Measurements from ENCODE around the gene DHRS12.

Gene DHRS12

GRCh38 chr13:51803422-51804294, at the start of gene DHRS12:
Gene DHRS12, minus strand, starts transcription at chr13:51804163. Its CDS starts 4,504 bp downstream, at chr13:51799659.
- DNase-seq (ENCODE audit: low spot score) (no peak), ATAC-seq (ENCODE audit: low read depth) (peak; percentile 76)
- Histone ChIP-seq H3K4me3 (ENCODE audit: severe bottlenecking) (peak within 1 kb of the TSS; percentile 93), H3K27ac (ENCODE audit: poor library complexity, severe bottlenecking) (peak within 1 kb of the TSS; percentile 60), H3K36me3 (ENCODE audit: low read depth) (no peaks in the 10 kb centered on the region), H3K4me1 (ENCODE audit: insufficient read depth, poor library complexity, severe bottlenecking) (peaks cover 21% of the 10 kb centered on the region), H3K9me3 (ENCODE audit: severe bottlenecking) (no peaks in the 10 kb centered on the region), H3K27me3 (ENCODE audit: insufficient read depth, poor library complexity, severe bottlenecking) (no peaks in the 10 kb centered on the region)
- no peak for TF ChIP-seq CTCF (IDR thresholded peaks at IDR 0.05; ENCODE audit: poor library complexity, severe bottlenecking)

- TF ChIP-seq CTCF (IDR thresholded peaks at IDR 0.05; ENCODE audit: poor library complexity, severe bottlenecking): peak; percentile 43
- ATAC-seq (ENCODE audit: low read depth): no peak
- Histone ChIP-seq H3K4me3 (ENCODE audit: severe bottlenecking) (no peak overlapping the region), H3K36me3 (ENCODE audit: low read depth) (no peaks in the 10 kb centered on the region), H3K4me1 (ENCODE audit: insufficient read depth, poor library complexity, severe bottlenecking) (peaks cover 7% of the 10 kb centered on the region), H3K27ac (ENCODE audit: poor library complexity, severe bottlenecking) (no peak overlapping the region), H3K27me3 (ENCODE audit: insufficient read depth, poor library complexity, severe bottlenecking) (no peaks in the 10 kb centered on the region), H3K9me3 (ENCODE audit: severe bottlenecking) (no peaks in the 10 kb centered on the region)
- no peak for DNase-seq (ENCODE audit: low spot score)
These were observed 45.5 kb upstream of the DHRS12 start for GRCh38 chr13:51849145-51850101.

- DNase-seq (ENCODE audit: low spot score) (no peak), ATAC-seq (ENCODE audit: low read depth) (peak; percentile 45; the same call in 2 of the 3 replicates)
- no peaks in the 10 kb centered on the region for H3K36me3 ChIP-seq (ENCODE audit: low read depth)
- no peak overlapping the region for H3K27ac ChIP-seq (ENCODE audit: poor library complexity, severe bottlenecking)
- H3K4me1 ChIP-seq (ENCODE audit: insufficient read depth, poor library complexity, severe bottlenecking): peaks cover 7% of the 10 kb centered on the region
- TF ChIP-seq CTCF (IDR thresholded peaks at IDR 0.05; ENCODE audit: poor library complexity, severe bottlenecking): no peak
- no peaks in the 10 kb centered on the region for H3K9me3 ChIP-seq (ENCODE audit: severe bottlenecking)
- no peak overlapping the region for H3K4me3 ChIP-seq (ENCODE audit: severe bottlenecking)
- H3K27me3 ChIP-seq (ENCODE audit: insufficient read depth, poor library complexity, severe bottlenecking): no peaks in the 10 kb centered on the region
These were observed 44.7 kb upstream of the DHRS12 start for GRCh38 chr13:51848674-51849073.

GRCh38 chr13:51846756-51847155, 42.8 kb upstream of the DHRS12 start:
- H3K36me3 ChIP-seq (ENCODE audit: low read depth): no peaks in the 10 kb centered on the region
- H3K27ac ChIP-seq (ENCODE audit: poor library complexity, severe bottlenecking): no peak overlapping the region
- DNase-seq (ENCODE audit: low spot score) (no peak), ATAC-seq (ENCODE audit: low read depth) (peak; percentile 44; the same call in 1 of the 3 replicates)
- peaks cover 5% of the 10 kb centered on the region for H3K27me3 ChIP-seq (ENCODE audit: insufficient read depth, poor library complexity, severe bottlenecking)
- H3K4me1 ChIP-seq (ENCODE audit: insufficient read depth, poor library complexity, severe bottlenecking): peaks cover 7% of the 10 kb centered on the region
- no peaks in the 10 kb centered on the region for H3K9me3 ChIP-seq (ENCODE audit: severe bottlenecking)
- no peak overlapping the region for H3K4me3 ChIP-seq (ENCODE audit: severe bottlenecking)
- TF ChIP-seq CTCF (IDR thresholded peaks at IDR 0.05; ENCODE audit: poor library complexity, severe bottlenecking): no peak

Data from RWPE2 (cell line).